ENCODE data around the gene FALEC.

DNA sequence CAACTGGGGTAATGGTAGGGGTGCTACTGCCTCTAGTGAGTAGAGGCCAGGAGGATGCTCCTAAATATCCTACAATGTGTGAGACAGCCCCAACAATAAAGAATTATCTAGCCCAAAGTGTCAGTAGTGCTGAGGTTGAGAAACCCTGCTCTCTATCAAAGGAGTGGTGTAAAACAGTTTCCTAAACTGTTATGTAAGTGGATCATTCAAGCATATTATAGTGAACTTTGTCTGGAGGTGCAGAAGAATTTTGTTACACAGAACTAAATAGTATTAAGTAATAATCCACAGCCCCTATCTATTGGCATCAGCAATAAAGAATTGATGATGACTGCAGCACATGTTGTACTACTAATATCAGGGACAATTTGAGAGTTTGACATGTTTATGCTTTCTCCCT is 48.6 kb upstream of the FALEC start:
- TF ChIP-seq, protein P1, sequence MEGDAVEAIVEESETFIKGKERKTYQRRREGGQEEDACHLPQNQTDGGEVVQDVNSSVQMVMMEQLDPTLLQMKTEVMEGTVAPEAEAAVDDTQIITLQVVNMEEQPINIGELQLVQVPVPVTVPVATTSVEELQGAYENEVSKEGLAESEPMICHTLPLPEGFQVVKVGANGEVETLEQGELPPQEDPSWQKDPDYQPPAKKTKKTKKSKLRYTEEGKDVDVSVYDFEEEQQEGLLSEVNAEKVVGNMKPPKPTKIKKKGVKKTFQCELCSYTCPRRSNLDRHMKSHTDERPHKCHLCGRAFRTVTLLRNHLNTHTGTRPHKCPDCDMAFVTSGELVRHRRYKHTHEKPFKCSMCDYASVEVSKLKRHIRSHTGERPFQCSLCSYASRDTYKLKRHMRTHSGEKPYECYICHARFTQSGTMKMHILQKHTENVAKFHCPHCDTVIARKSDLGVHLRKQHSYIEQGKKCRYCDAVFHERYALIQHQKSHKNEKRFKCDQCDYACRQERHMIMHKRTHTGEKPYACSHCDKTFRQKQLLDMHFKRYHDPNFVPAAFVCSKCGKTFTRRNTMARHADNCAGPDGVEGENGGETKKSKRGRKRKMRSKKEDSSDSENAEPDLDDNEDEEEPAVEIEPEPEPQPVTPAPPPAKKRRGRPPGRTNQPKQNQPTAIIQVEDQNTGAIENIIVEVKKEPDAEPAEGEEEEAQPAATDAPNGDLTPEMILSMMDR (IDR thresholded peaks at IDR 0.05; ENCODE audit: poor library complexity, severe bottlenecking) = no peak
- TF ChIP-seq POLR2AphosphoS5 (IDR thresholded peaks at IDR 0.05) = no peak
- no peak for TF ChIP-seq EZH2 (IDR thresholded peaks at IDR 0.05; ENCODE audit: borderline replicate concordance, insufficient read depth, low read length, poor library complexity, severe bottlenecking)
